Activated T-helper 2 cell treated with anti-CD3 and anti-CD28 coated beads, Interferon-gamma antibody, Interleukin-2, Interleukin-4, amounts not matched to agents 10 μg/mL and 5 μg/mL and 100 μg/mL, durations not matched to agents 14 hours and 24 hours and 36 hours (primary cell): ENCODE data around the gene GRM1. TPM values are rescaled to one million over a fixed set of nuclear protein-coding genes. Genes with fewer than 3 reads are reported as not detected.
"Not testable (repeated sequence)": the region's sequence is repeated elsewhere in the genome, so short reads cannot be mapped to it uniquely, and the experiment has no call there.

Source experiments
- DNase-seq: peaks from one replicate; pipeline ENCODE4 v3.0.0; 2021; ENCODE audit warnings: low spot score
- H3K27ac Mint-ChIP-seq: one replicate; pipeline ENCODE4 v1.8.0; 2021; ENCODE audit warnings: mixed read lengths
- H3K27me3 Mint-ChIP-seq: one replicate; pipeline ENCODE4 v1.8.0; 2021; ENCODE audit warnings: low read depth, mixed read lengths
- H3K36me3 Mint-ChIP-seq: one replicate; pipeline ENCODE4 v1.8.0; 2021; ENCODE audit warnings: low read depth, mixed read lengths
- H3K4me1 Mint-ChIP-seq: one replicate; pipeline ENCODE4 v1.8.0; 2021; ENCODE audit warnings: low read depth, mixed read lengths
- H3K4me3 Mint-ChIP-seq: one replicate; pipeline ENCODE4 v1.8.0; 2021; ENCODE audit warnings: low read depth, mild to moderate bottlenecking, moderate library complexity, mixed read lengths
- H3K9me3 Mint-ChIP-seq: one replicate; pipeline ENCODE4 v1.8.0; 2021; ENCODE audit warnings: mixed read lengths
- intact Hi-C: fragments of 100-400 bp; cut with micrococcal nuclease; formaldehyde crosslinking; loops from one replicate; pipeline ENCODE4 v1.15.1; 2023
- total RNA-seq: library from RNA; stranded (reverse); gene quantifications from 2 replicates; pipeline ENCODE4 v1.2.3, GENCODE V29; 2022

Gene GRM1
- total RNA-seq, 1 donor from 2014 or later, result not detected

- no peaks in the 10 kb centered on the region for H3K4me1 Mint-ChIP-seq
- H3K27ac Mint-ChIP-seq, result no peak overlapping the region
- no peaks in the 10 kb centered on the region for H3K9me3 Mint-ChIP-seq
- H3K27me3 Mint-ChIP-seq, result no peaks in the 10 kb centered on the region
- no peak for DNase-seq
- no peak overlapping the region for H3K4me3 Mint-ChIP-seq
- H3K36me3 Mint-ChIP-seq, result no peaks in the 10 kb centered on the region
- intact Hi-C loops, result no loop called here
Measured at GRCh38 chr6:146219101-146219500, 190.2 kb downstream of the GRM1 start.

- Mint-ChIP-seq H3K27ac (no peak overlapping the region), H3K4me1 (no peaks in the 10 kb centered on the region), H3K36me3 (no peaks in the 10 kb centered on the region), H3K27me3 (no peaks in the 10 kb centered on the region), H3K4me3 (no peak overlapping the region), H3K9me3 (no peaks in the 10 kb centered on the region)
- intact Hi-C loops, result no loop called here
- DNase-seq, result no peak
Measured at GRCh38 chr6:146224449-146224848, 195.6 kb downstream of the GRM1 start.

DNA sequence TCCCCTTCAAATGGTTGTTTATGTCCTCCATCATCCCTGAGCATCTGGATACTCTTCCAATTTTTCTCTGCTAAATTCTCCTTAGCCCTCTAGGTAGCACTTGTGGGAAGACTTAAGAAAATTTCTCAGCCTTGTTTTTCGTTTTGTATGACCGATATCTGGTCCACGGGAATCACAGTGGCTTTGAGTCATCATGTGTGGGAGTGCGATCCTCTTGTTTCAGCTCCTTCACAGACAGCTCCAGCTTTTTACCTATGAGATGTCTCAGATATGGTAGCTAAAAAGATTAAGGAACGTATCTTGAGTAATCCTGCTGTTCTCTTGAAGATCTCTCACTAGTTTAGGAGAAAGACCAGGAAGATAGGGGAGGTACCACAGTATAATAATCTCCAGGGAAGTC, 196.1 kb downstream of the GRM1 start:
- H3K4me1 Mint-ChIP-seq, result no peaks in the 10 kb centered on the region
- H3K27me3 Mint-ChIP-seq, result no peaks in the 10 kb centered on the region
- no peaks in the 10 kb centered on the region for H3K9me3 Mint-ChIP-seq
- no peaks in the 10 kb centered on the region for H3K36me3 Mint-ChIP-seq
- no peak overlapping the region for H3K4me3 Mint-ChIP-seq
- H3K27ac Mint-ChIP-seq, result no peak overlapping the region
- no peak for DNase-seq
- intact Hi-C loops, result no loop called here

DNA sequence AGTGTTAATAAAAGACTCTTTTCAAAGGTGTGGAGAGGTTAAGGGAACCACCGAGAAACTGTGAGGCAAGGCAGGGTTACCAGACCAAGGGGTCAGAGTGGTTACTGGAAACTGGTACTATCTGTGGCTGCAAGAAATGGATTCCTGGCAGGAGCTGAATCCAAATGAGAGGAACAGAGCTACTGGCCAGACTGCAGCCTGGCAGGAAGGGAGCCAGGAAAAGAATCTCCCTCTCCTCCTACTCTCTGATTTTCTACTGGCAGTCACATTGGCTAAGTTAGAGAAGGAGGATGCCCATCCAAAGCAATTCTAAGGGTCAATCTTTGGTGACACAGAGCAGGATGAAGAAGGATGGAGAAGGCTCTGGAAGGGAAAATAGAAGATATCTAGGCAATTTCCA, 211.5 kb downstream of the GRM1 start:
- intact Hi-C loops, result no loop called here
- DNase-seq, result no peak
- H3K9me3 Mint-ChIP-seq, result peaks cover 4% of the 10 kb centered on the region
- H3K4me1 Mint-ChIP-seq, result no peaks in the 10 kb centered on the region
- H3K27me3 Mint-ChIP-seq, result no peaks in the 10 kb centered on the region
- H3K4me3 Mint-ChIP-seq, result no peak overlapping the region
- no peak overlapping the region for H3K27ac Mint-ChIP-seq
- no peaks in the 10 kb centered on the region for H3K36me3 Mint-ChIP-seq

DNA sequence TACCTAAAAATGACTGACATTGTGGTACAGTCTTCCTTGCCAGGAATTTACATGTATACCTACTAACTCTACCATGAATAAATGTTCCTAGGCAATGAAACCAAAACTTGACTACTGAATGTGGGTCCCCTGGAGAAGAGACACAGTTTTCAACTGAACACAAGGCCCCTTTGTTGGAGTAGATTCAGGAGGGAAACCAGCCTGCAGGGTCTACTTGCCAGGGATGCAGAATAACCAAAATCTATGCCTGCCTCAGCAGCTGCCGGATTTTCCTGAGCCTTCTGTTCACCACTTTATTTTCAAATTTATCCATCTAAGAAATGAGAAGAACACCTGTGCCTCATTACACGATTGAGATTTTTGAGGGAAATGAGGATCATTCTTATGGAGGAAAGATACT, 211.9 kb downstream of the GRM1 start:
- no peak for DNase-seq
- Mint-ChIP-seq H3K4me3 (no peak overlapping the region), H3K27me3 (no peaks in the 10 kb centered on the region), H3K27ac (no peak overlapping the region), H3K9me3 (peaks cover 4% of the 10 kb centered on the region), H3K36me3 (no peaks in the 10 kb centered on the region), H3K4me1 (no peaks in the 10 kb centered on the region)
- intact Hi-C loops, result no loop called here

- H3K27me3 Mint-ChIP-seq, H3K27ac Mint-ChIP-seq, H3K4me1 Mint-ChIP-seq, H3K4me3 Mint-ChIP-seq, intact Hi-C loops, DNase-seq, H3K9me3 Mint-ChIP-seq, H3K36me3 Mint-ChIP-seq: not testable (repeated sequence)
Measured at GRCh38 chr6:146243646-146244045, 214.8 kb downstream of the GRM1 start.

DNA sequence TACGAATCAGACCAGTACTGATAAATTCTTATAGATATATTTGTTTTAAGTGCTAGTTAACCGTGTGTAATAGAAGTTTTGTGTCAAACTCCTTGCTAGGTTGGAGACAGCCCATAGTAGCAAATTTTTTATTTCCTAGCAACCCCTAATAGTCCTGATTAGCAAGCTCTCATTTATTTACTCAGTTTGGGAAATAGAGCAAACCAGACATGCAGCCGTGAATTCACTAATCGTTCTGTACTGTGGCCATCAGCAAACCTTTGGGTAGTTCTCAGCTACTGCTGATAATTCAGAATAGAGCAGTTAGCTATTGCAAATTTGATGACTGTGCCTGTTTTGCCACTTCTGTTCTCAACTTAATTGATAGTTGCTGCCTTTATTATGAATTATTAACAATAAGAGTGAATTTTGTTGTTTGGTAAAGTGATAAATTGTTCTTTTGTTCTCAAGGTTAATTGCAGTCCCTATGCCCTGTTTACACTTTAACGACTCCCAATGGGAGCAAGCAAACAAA, 215.8 kb downstream of the GRM1 start:
- Mint-ChIP-seq H3K4me1 (no peaks in the 10 kb centered on the region), H3K27me3 (no peaks in the 10 kb centered on the region), H3K36me3 (no peaks in the 10 kb centered on the region), H3K4me3 (no peak overlapping the region), H3K9me3 (peaks cover 4% of the 10 kb centered on the region), H3K27ac (no peak overlapping the region)
- no peak for DNase-seq
- intact Hi-C loops, result no loop called here

DNA sequence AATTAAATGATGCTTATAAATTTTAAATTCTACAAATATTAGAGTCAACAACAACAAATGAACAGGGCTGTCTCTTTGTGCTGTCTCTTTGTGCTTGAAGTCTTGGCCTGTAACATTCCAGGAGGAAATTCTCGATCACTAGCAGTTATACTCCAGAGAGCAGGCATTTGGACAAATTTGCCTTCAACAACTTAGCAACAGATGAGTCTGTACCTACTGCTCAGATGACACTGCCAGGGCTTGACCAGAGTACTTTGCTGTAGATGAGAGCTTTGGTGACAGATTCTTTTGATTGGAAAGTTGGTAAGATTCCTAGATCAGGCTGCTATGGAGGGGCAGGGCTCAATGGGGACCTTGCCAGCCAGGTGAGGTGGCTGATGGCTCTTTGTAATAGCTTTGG, 217.2 kb downstream of the GRM1 start:
- H3K4me1 Mint-ChIP-seq, result no peaks in the 10 kb centered on the region
- peaks cover 4% of the 10 kb centered on the region for H3K9me3 Mint-ChIP-seq
- no peak overlapping the region for H3K27ac Mint-ChIP-seq
- no peaks in the 10 kb centered on the region for H3K36me3 Mint-ChIP-seq
- DNase-seq, result no peak
- no peak overlapping the region for H3K4me3 Mint-ChIP-seq
- intact Hi-C loops, result no loop called here
- no peaks in the 10 kb centered on the region for H3K27me3 Mint-ChIP-seq

DNA sequence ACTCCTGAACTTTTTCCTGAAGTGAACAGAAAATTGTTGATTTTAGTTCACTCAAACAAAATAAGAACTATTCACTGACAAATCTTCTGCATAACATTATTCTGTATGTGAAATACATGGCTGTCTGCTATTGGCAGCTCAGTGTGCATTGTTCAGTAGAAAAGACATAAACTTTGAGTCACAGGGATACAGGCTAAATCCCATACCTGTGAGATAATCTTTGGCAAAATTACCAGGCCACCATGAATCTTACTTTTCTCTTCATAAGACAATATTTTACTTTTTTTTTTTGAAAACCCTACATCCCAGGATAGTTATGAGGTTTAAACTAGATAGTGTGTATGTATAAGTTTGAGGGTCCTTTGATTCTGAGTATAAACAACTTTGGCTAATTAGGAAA, 224.8 kb downstream of the GRM1 start:
- no peaks in the 10 kb centered on the region for H3K9me3 Mint-ChIP-seq
- no peak overlapping the region for H3K4me3 Mint-ChIP-seq
- intact Hi-C loops, result no loop called here
- no peaks in the 10 kb centered on the region for H3K4me1 Mint-ChIP-seq
- no peaks in the 10 kb centered on the region for H3K36me3 Mint-ChIP-seq
- no peak overlapping the region for H3K27ac Mint-ChIP-seq
- H3K27me3 Mint-ChIP-seq, result no peaks in the 10 kb centered on the region
- no peak for DNase-seq

- Mint-ChIP-seq H3K27me3 (no peaks in the 10 kb centered on the region), H3K4me1 (no peaks in the 10 kb centered on the region), H3K36me3 (no peaks in the 10 kb centered on the region), H3K9me3 (no peaks in the 10 kb centered on the region), H3K27ac (no peak overlapping the region), H3K4me3 (no peak overlapping the region)
- no peak for DNase-seq
- intact Hi-C loops, result no loop called here
Measured at GRCh38 chr6:146258206-146258605, 229.3 kb downstream of the GRM1 start.

DNA sequence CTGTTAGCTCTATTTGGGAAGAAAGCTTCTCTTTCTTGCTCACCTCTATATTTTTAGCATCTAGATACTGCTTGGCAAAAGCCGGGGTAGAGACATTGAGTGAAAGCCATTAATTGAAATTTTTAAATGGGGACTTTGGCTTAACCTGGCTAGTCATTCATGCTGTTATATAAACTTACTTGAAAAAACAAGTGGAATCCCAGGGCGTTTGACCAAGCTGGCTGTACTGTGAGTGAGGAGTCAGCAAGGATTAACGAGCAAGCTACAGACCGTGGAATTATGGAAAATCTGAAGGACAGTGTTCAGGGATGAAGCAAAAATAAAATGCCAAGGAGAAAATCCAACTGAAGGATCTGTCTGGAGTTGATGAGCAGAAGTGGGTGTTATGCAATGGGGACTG, 232.0 kb downstream of the GRM1 start:
- Mint-ChIP-seq H3K9me3 (peaks cover 4% of the 10 kb centered on the region), H3K27me3 (no peaks in the 10 kb centered on the region), H3K27ac (no peak overlapping the region), H3K4me3 (no peak overlapping the region), H3K4me1 (no peaks in the 10 kb centered on the region), H3K36me3 (no peaks in the 10 kb centered on the region)
- intact Hi-C loops, result no loop called here
- DNase-seq, result no peak

DNA sequence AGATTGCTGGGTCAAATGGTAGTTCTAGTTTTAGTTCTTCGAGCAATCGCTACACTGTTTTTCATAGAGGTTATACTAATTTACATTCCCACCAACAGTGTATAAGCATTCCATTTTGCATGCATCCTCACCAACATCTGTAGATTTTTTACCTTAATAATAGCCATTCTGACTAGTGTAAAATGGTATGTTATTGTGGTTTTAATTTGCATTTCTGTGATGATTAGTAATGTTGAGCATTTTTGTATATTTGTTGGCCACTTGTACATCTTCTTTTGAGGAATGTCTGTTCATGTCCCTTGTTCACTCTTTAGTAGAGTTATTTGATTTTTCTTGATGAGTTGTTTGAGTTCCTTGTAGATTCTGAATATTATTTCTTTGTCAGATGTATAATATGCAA, 236.2 kb downstream of the GRM1 start:
- no peak overlapping the region for H3K27ac Mint-ChIP-seq
- no peak overlapping the region for H3K4me3 Mint-ChIP-seq
- no peaks in the 10 kb centered on the region for H3K36me3 Mint-ChIP-seq
- H3K27me3 Mint-ChIP-seq, result no peaks in the 10 kb centered on the region
- H3K4me1 Mint-ChIP-seq, result no peaks in the 10 kb centered on the region
- intact Hi-C loops, result no loop called here
- peaks cover 4% of the 10 kb centered on the region for H3K9me3 Mint-ChIP-seq
- no peak for DNase-seq

DNA sequence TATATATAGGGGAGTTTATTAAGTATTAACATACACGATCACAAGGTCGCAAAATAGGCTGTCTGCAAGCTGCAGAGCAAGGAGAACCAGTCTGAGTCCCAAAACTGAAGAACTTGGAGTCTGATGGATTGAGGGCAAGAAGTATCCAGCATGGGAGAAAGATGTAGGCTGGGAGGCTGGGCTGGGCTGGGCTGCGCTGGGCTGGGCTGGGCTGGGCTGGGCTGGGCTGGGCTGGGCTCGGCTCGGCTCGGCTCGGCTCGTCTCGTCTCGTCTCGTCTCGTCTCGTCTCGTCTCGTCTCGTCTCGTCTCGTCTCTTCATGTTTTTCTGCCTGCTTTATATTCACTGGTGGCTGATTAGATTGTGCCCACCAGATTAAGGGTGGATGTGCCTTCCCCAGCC, 238.6 kb downstream of the GRM1 start:
- H3K4me3 Mint-ChIP-seq, result no peak overlapping the region
- DNase-seq, result no peak
- H3K27ac Mint-ChIP-seq, result no peak overlapping the region
- intact Hi-C loops, result no loop called here
- H3K36me3 Mint-ChIP-seq, result no peaks in the 10 kb centered on the region
- H3K27me3 Mint-ChIP-seq, result no peaks in the 10 kb centered on the region
- no peaks in the 10 kb centered on the region for H3K4me1 Mint-ChIP-seq
- peaks cover 4% of the 10 kb centered on the region for H3K9me3 Mint-ChIP-seq

- no peak for DNase-seq
- Mint-ChIP-seq H3K9me3 (peaks cover 4% of the 10 kb centered on the region), H3K27me3 (no peaks in the 10 kb centered on the region), H3K36me3 (no peaks in the 10 kb centered on the region), H3K4me1 (no peaks in the 10 kb centered on the region), H3K4me3 (no peak overlapping the region), H3K27ac (no peak overlapping the region)
- intact Hi-C loops, result no loop called here
Measured at GRCh38 chr6:146267946-146268345, 239.1 kb downstream of the GRM1 start.
